ENCODE measurements around the gene RIT2. TPM values are rescaled to one million over a fixed set of nuclear protein-coding genes. Genes with fewer than 3 reads are reported as not detected.

The RIT2 gene
- total RNA-seq, 4 donors from 2014 or later = not detected

GRCh38 chr18:42872838-42873237 lies 242.6 kb downstream of the RIT2 start:
- no peak for TF ChIP-seq CTCF (IDR thresholded peaks at IDR 0.05)
- DNase-seq (ENCODE audit: low spot score) = no peak
- no peak for ATAC-seq (ENCODE audit: low FRiP score)

- no peak for TF ChIP-seq CTCF (IDR thresholded peaks at IDR 0.05)
- ATAC-seq (ENCODE audit: low FRiP score) = no peak
- no peak for DNase-seq (ENCODE audit: low spot score)
Measured at GRCh38 chr18:42864876-42865275, 250.6 kb downstream of the RIT2 start.

- no peak for TF ChIP-seq CTCF (IDR thresholded peaks at IDR 0.05)
- no peak for DNase-seq (ENCODE audit: low spot score)
- no peak for ATAC-seq (ENCODE audit: low FRiP score)
Measured at GRCh38 chr18:42861271-42861670, 254.2 kb downstream of the RIT2 start.

GRCh38 chr18:42860548-42860947 lies 254.9 kb downstream of the RIT2 start:
- no peak for TF ChIP-seq CTCF (IDR thresholded peaks at IDR 0.05)
- ATAC-seq (ENCODE audit: low FRiP score) (no peak), DNase-seq (ENCODE audit: low spot score) (no peak)

GRCh38 chr18:42860011-42860410 lies 255.5 kb downstream of the RIT2 start:
- TF ChIP-seq CTCF (IDR thresholded peaks at IDR 0.05) = no peak
- DNase-seq (ENCODE audit: low spot score) = no peak
- ATAC-seq (ENCODE audit: low FRiP score) = no peak

- no peak for TF ChIP-seq CTCF (IDR thresholded peaks at IDR 0.05)
- no peak for ATAC-seq (ENCODE audit: low FRiP score)
- no peak for DNase-seq (ENCODE audit: low spot score)
Measured at GRCh38 chr18:42854558-42854957, 260.9 kb downstream of the RIT2 start.

GRCh38 chr18:42850174-42851083 lies 265.1 kb downstream of the RIT2 start:
- TF ChIP-seq CTCF (IDR thresholded peaks at IDR 0.05) = no peak
- DNase-seq (ENCODE audit: low spot score) (no peak), ATAC-seq (ENCODE audit: low FRiP score) (no peak)
